HUES6 (cell line): ENCODE results near the gene KCNB1.

Experiments
- H3K27ac ChIP-seq: 2 replicates; pipeline ENCODE4 v1.7.0; 2013; ENCODE audit warnings: low read depth, mild to moderate bottlenecking, low read length, inconsistent platforms
- H3K27me3 ChIP-seq: 2 replicates; pipeline ENCODE4 v1.6.1; 2013; ENCODE audit warnings: low read length; ENCODE audit not compliant: control insufficient read depth, insufficient read depth
- H3K36me3 ChIP-seq: 2 replicates; pipeline ENCODE4 v1.6.1; 2013; ENCODE audit warnings: low read length; ENCODE audit not compliant: control insufficient read depth, insufficient read depth
- H3K4me1 ChIP-seq: 2 replicates; pipeline ENCODE4 v1.6.1; 2013; ENCODE audit warnings: low read length; ENCODE audit not compliant: control insufficient read depth, insufficient read depth
- H3K4me3 ChIP-seq: 2 replicates; pipeline ENCODE4 v1.5.1; 2013; ENCODE audit warnings: low read depth, low read length
- H3K9ac ChIP-seq: one replicate; pipeline ENCODE4 v1.6.1; 2013; ENCODE audit warnings: mild to moderate bottlenecking, low read length
- H3K9me3 ChIP-seq: 2 replicates; pipeline ENCODE4 v1.6.1; 2013; ENCODE audit warnings: low read depth, low read length; ENCODE audit not compliant: control insufficient read depth, insufficient read depth

Gene KCNB1

DNA sequence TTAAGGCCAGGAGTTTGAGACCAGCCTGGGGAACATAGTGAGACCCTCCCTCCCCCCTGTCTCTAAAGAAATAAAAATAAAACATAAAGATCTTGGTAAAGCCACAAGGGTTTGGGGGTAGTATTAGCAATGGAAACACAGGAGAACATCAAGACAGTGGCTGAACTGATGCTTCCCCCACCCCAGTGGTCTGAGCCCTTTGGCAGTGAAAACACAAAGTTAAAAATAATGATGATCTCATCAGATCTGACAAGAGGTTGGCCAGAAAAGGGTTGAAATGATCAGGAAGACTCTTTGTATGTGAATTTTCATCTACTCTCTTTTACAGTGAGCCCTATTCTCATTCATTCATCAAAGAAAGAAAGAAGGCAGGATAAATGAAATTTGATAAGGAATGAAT is 93.7 kb downstream of the KCNB1 start:
- Histone ChIP-seq H3K9ac (no peak overlapping the region), H3K27ac (no peak overlapping the region), H3K9me3 (no peaks in the 10 kb centered on the region), H3K27me3 (no peaks in the 10 kb centered on the region), H3K4me1 (no peaks in the 10 kb centered on the region), H3K36me3 (no peaks in the 10 kb centered on the region), H3K4me3 (no peak overlapping the region)

DNA sequence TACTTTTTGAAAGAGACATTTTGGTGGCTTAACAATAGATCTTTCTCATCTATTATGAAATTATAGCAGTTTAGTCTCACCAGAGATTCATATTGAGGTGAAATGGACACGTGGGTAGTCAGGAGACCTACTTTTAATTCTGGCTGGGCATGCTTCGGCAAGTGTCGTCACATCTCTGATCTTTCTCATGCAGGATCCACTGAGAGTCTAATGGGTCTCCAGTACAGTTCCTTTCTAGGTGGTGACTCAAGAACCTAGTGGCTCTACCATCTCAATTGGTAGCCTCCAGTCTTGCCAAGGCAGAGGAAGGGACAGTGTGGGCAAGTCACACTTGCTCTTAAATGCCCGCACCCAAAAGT is 94.9 kb downstream of the KCNB1 start:
- no peak overlapping the region for H3K4me3 ChIP-seq
- H3K27me3 ChIP-seq: no peaks in the 10 kb centered on the region
- no peak overlapping the region for H3K9ac ChIP-seq
- no peaks in the 10 kb centered on the region for H3K4me1 ChIP-seq
- H3K27ac ChIP-seq: no peak overlapping the region
- H3K36me3 ChIP-seq: no peaks in the 10 kb centered on the region
- no peaks in the 10 kb centered on the region for H3K9me3 ChIP-seq

DNA sequence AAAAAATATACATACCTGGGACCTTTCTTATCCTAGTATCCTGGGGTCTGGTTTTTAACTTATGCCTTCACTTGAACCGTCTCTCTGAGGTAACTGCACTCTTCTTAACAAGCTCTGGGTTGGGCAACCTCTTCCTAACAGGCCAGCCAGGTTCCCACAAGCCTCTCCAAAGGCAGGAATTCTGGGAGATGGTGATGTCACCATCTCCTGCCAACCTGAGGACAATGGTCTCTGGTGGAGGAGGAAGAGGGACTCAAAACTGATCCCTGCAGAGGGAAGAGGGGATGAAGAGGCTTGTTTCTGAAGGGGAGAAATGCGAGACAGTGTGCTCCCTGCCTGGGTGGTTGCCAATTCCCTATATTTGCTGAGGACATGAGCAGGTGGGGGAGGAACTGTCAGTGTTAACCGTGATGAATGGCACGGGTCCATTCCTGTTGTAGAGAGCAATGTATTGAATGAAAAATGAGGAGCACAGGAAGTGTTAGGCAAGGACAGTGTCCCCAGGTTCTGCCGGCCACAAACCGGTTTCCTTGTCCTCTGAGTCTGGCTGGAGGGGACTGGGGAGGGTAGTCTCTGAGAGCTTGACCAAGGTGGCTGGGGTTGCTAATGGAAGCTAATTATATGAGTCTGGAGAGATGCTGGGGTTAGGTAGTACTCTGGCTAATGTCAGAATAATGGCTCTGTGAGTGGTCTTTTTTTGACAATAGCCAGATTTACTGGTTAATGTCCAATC is 95.5 kb downstream of the KCNB1 start:
- Histone ChIP-seq H3K9me3 (no peaks in the 10 kb centered on the region), H3K9ac (no peak overlapping the region), H3K27me3 (no peaks in the 10 kb centered on the region), H3K27ac (no peak overlapping the region), H3K36me3 (no peaks in the 10 kb centered on the region), H3K4me1 (no peaks in the 10 kb centered on the region), H3K4me3 (no peak overlapping the region)

DNA sequence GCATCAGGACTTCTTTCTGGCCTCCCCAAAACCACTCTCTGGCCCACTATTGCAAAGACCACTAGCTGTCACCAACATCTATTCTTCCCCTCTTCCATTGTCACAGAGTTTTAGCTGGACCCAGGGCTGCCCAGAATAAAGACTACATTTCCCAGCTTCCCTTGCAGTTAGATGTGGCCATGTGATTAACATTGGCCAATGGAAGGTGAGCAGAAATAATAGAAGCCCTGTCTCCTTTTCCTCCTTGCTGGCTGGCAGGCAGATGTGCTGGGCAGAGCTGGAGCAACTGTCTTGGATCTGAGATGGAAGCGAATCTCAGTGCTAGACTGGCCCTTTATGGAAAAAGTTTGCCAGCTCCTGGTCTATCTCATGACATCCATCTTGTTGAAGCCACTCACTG is 97.0 kb downstream of the KCNB1 start:
- no peak overlapping the region for H3K9ac ChIP-seq
- no peaks in the 10 kb centered on the region for H3K9me3 ChIP-seq
- peaks cover 4% of the 10 kb centered on the region for H3K4me1 ChIP-seq
- no peak overlapping the region for H3K4me3 ChIP-seq
- no peaks in the 10 kb centered on the region for H3K27me3 ChIP-seq
- no peaks in the 10 kb centered on the region for H3K36me3 ChIP-seq
- H3K27ac ChIP-seq: no peak overlapping the region

DNA sequence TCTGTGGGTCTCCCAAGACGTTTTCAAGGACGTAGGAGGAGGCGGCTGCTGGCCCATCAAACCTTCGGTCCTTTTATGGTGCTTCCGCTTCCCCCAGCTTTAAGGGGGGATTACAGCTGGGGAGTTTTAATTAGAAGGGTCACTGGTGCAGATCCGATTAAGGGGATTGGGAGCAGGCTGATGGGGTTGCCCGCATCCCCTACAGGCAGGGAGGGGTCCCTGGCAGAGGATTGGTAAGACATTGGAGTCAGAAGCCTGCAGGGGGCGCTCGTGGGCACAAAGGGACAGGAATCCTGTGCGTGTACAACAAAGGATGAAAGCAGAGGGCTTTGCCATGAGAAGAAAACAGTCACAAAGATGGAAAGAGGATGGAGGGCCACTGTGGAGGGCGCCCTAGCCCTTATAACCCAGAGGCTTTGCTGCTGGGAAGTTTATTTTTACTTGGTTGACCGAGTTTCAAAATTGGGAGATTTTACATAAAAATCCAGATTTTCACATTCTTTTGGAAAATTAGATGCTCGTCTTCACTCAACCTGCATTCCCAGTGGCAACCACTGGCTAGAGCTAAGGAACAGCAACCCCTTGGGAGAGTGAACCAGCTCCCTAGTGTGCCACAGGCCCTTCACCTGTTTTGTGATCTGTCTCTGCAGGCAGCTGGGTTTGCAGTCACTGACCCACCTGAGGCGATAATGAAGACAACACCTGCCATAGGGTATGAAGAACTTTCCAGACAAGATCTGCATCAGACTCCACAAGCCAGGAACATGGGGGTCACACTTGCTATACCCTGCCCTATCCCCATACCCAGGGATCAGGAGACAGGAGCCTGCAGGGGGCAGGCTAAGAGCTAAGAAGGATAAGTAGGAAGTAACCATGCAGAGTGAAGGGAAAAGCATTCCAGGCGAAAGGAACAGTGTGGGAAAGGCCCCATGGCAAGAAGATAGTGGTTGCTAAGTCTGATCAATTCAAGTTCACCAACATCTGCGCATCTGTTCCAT is 97.7 kb downstream of the KCNB1 start:
- H3K27ac ChIP-seq: no peak overlapping the region
- H3K4me3 ChIP-seq: no peak overlapping the region
- H3K9ac ChIP-seq: no peak overlapping the region
- no peaks in the 10 kb centered on the region for H3K9me3 ChIP-seq
- H3K27me3 ChIP-seq: no peaks in the 10 kb centered on the region
- peaks cover 9% of the 10 kb centered on the region for H3K4me1 ChIP-seq
- H3K36me3 ChIP-seq: no peaks in the 10 kb centered on the region

DNA sequence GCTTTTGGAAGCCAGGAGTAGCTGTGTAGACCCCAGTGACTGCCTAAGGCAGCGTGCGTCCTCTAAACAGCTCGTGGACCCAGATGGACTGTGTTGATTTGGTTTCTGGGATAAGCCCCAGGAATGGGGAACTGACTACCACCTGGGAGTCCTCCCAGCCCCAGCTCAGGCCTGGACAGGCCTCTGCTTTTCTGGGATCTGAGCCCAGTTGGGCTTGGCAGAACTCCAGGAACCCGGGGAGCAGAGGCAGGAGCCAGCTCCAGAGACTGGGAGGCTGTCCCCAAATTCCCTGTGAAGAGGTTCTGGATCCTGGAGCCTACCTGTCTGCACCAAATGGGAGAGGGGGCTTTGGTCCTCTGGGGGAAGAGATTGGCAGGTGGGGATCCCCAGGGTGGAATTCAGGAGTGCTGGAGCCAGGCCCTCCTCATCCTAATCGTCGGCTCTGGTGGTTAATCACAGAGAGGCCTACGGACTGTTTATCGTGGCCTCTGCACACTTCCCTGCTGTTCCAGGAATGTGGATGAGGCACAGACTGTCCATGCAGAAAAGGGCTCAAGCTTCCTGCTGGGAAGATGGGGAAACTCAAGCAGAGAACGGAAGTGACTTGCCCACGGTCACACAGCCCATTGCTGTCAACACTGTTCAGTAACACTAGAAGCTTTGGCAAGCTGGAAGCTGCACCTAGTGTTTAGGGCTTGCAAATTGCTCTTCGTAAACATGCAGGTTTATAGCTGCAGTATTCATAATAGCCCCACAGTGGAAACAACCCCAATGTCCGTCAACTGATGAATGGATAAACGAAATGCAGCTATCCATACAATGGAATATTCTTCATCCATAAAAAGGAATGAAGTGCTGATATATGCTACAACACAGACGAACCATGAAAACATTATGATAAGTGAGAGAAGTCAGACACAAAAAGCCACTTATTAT is 100.6 kb downstream of the KCNB1 start:
- Histone ChIP-seq H3K4me3 (no peak overlapping the region), H3K36me3 (no peaks in the 10 kb centered on the region), H3K27me3 (no peaks in the 10 kb centered on the region), H3K27ac (no peak overlapping the region), H3K9me3 (no peaks in the 10 kb centered on the region), H3K9ac (no peak overlapping the region), H3K4me1 (peaks cover 9% of the 10 kb centered on the region)

DNA sequence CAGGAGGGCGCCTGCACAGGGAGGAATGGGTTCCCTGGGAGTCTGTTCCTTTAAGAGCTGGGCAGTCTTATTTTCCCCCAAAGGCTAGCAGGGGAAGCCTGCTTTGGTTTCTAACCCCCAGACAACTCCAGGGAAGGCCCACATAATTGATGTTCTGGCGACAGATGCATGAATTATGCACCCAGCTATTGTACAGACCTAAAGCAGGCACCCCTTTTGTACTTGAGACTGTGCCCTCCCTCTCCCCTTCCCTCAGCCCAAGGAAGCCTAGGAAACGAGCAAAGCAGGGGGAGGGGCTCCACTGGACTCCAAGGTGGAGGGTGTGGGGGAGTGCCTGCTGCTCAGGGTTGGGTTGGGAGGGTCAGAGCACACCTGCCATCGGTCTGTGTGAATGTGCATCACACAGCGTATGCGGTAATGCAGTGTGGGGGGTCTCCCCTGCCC is 102.1 kb downstream of the KCNB1 start:
- Histone ChIP-seq H3K4me1 (peaks cover 9% of the 10 kb centered on the region), H3K4me3 (peak overlapping the region; percentile 33; the same call in 1 of the 2 replicates), H3K27ac (no peak overlapping the region), H3K9ac (no peak overlapping the region), H3K36me3 (no peaks in the 10 kb centered on the region), H3K27me3 (no peaks in the 10 kb centered on the region), H3K9me3 (no peaks in the 10 kb centered on the region)

DNA sequence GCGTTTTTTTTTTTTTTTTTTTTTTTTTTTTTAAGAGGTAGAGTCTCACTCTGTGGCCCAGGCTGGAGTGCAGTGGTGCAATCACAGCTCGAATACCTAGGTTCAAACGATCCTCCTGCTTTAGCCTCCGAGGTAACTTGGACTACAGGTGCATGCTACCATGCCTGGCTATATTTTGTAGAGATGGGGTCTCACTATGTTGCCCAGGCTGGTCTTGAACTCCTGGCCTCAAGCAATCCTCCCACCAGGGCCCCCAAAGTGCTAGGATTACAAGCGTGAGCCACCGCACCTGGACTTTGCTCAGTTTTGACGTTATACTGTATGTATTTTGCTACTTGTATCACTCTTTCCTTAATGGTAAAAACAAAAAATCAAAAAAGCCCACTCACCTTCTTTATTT is 103.1 kb downstream of the KCNB1 start:
- no peaks in the 10 kb centered on the region for H3K9me3 ChIP-seq
- no peak overlapping the region for H3K27ac ChIP-seq
- H3K4me3 ChIP-seq: no peak overlapping the region
- H3K9ac ChIP-seq: no peak overlapping the region
- H3K36me3 ChIP-seq: no peaks in the 10 kb centered on the region
- no peaks in the 10 kb centered on the region; the same call in 1 of the 2 replicates for H3K27me3 ChIP-seq
- H3K4me1 ChIP-seq: peaks cover 9% of the 10 kb centered on the region

DNA sequence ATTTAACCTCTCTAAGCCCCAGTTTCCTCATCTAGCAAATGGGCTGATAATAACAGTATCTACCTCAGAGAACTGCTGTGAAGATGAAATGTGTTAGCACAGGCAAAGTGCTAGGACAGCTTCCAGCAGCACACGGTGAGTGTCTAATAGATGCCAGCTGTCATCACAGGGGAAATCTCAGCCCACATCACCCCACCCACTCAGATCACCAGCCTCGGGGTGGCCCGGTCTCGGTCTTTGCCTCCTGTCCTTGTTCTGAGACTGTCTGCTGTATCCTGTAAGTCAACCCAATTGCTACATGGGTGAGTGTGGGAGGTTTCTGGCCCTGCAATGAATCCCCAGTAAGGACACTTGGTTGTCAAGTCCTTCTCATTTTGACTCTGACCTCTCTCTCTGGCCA is 105.1 kb downstream of the KCNB1 start:
- H3K9ac ChIP-seq: no peak overlapping the region

DNA sequence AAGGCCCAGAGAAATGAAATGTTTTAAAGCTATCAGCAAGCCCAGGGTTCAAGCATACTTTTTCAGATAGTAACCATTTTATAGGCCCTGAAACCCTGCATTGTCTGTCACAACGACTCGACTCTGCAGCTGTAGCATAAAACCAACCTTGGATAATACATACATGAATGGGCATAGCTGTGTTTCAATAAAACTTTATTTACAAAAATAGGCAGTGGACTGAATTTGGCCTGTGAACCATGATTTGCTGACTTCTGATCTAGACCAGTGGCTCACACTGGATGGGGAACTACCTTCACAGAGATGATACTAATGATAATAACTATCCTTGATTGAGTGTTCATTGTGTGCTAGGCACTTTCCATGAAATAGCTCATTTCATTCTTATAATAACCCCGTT is 107.3 kb downstream of the KCNB1 start:
- Histone ChIP-seq H3K4me1 (peaks cover 3% of the 10 kb centered on the region), H3K4me3 (no peak overlapping the region), H3K9ac (no peak overlapping the region), H3K27me3 (peaks cover 2% of the 10 kb centered on the region; the same call in 1 of the 2 replicates), H3K36me3 (no peaks in the 10 kb centered on the region), H3K27ac (no peak overlapping the region), H3K9me3 (no peaks in the 10 kb centered on the region)

More for the DNA sequence above, 105.1 kb downstream of the KCNB1 start:
- no peak overlapping the region for H3K27ac ChIP-seq
- H3K9me3 ChIP-seq: no peaks in the 10 kb centered on the region
- peaks cover 9% of the 10 kb centered on the region for H3K4me1 ChIP-seq
- no peaks in the 10 kb centered on the region for H3K36me3 ChIP-seq
- H3K27me3 ChIP-seq: peaks cover 2% of the 10 kb centered on the region; the same call in 1 of the 2 replicates
- no peak overlapping the region for H3K4me3 ChIP-seq
